ENCODE results near the gene GRB2. TPM values are rescaled to one million over a fixed set of nuclear protein-coding genes. Genes with fewer than 3 reads are reported as not detected.

The GRB2 gene
- total RNA-seq, 2 experiments from 2014 or later = 166 to 178 TPM

GRCh38 chr17:75397217-75397616 lies 8.3 kb downstream of the GRB2 start:
- POLR2A ChIA-PET = interaction anchor here (1.4 to 2.3 kb wide), 2 partner anchors 9 to 18 kb away, joined by 3 to 10 read pairs; partner anchors contain the start of gene GRB2
- CTCF ChIA-PET = interaction anchor here (1.0 to 7.6 kb wide), 11 partner anchors 8 to 127 kb away, joined by 3 to 69 read pairs (median 6); partner anchors contain the start of genes GRB2, MIF4GD and SLC25A19
- DNase-seq = no peak
- ATAC-seq = no peak
- Mint-ChIP-seq H3K36me3 (ENCODE audit: low read depth) (peaks cover 23% of the 10 kb centered on the region), H3K4me3 (no peak overlapping the region), H3K9me3 (ENCODE audit: insufficient read depth) (no peaks in the 10 kb centered on the region), H3K27ac (peak overlapping the region; percentile 21), H3K27me3 (ENCODE audit: low read depth) (no peaks in the 10 kb centered on the region), H3K4me1 (ENCODE audit: low read depth) (peaks cover 64% of the 10 kb centered on the region)

- peak overlapping the region; percentile 21 for H3K27ac Mint-ChIP-seq
- no peak for ATAC-seq
- no peak for DNase-seq
- H3K9me3 Mint-ChIP-seq (ENCODE audit: insufficient read depth) = no peaks in the 10 kb centered on the region
- ChIA-PET CTCF (interaction anchor here (1.0 to 7.6 kb wide), 11 partner anchors 8 to 126 kb away, joined by 3 to 69 read pairs (median 6); partner anchors contain the start of genes GRB2, MIF4GD and SLC25A19), POLR2A (interaction anchor here (0.7 to 2.3 kb wide), 4 partner anchors 9 to 53 kb away, joined by 3 to 10 read pairs (median 3); partner anchors contain the start of gene GRB2)
- H3K4me3 Mint-ChIP-seq = no peak overlapping the region
- peaks cover 63% of the 10 kb centered on the region for H3K4me1 Mint-ChIP-seq (ENCODE audit: low read depth)
- peaks cover 26% of the 10 kb centered on the region for H3K36me3 Mint-ChIP-seq (ENCODE audit: low read depth)
- H3K27me3 Mint-ChIP-seq (ENCODE audit: low read depth) = no peaks in the 10 kb centered on the region
These were observed 8.7 kb downstream of the GRB2 start for GRCh38 chr17:75396796-75397195.

GRCh38 chr17:75396025-75396424 lies 9.5 kb downstream of the GRB2 start:
- no peak overlapping the region for H3K27ac Mint-ChIP-seq
- ATAC-seq (no peak), DNase-seq (no peak)
- CTCF ChIA-PET = interaction anchor here (1.4 to 7.6 kb wide), 5 partner anchors 9 to 126 kb away, joined by 3 to 69 read pairs (median 25); partner anchors contain the start of genes GRB2 and MIF4GD
- H3K4me3 Mint-ChIP-seq = no peak overlapping the region
- POLR2A ChIA-PET = interaction anchor here (0.7 to 2.3 kb wide), 3 partner anchors 10 to 53 kb away, joined by 3 to 10 read pairs (median 3); partner anchors contain the start of gene GRB2
- H3K9me3 Mint-ChIP-seq (ENCODE audit: insufficient read depth) = no peaks in the 10 kb centered on the region
- peaks cover 29% of the 10 kb centered on the region for H3K36me3 Mint-ChIP-seq (ENCODE audit: low read depth)
- H3K4me1 Mint-ChIP-seq (ENCODE audit: low read depth) = peaks cover 59% of the 10 kb centered on the region
- no peaks in the 10 kb centered on the region for H3K27me3 Mint-ChIP-seq (ENCODE audit: low read depth)

- no peaks in the 10 kb centered on the region for H3K9me3 Mint-ChIP-seq (ENCODE audit: insufficient read depth)
- CTCF ChIA-PET = interaction anchor here (0.7 to 7.6 kb wide), 19 partner anchors 10 to 280 kb away, joined by 3 to 69 read pairs (median 6); partner anchors contain the start of genes GRB2, MIF4GD and SLC25A19
- POLR2A ChIA-PET = interaction anchor here (0.6 to 1.5 kb wide), 12 partner anchors 14 to 566 kb away, joined by 3 to 6 read pairs (median 4); partner anchors contain the start of genes GGA3, MRPS7 and SLC25A19
- ATAC-seq (peak; percentile 6), DNase-seq (no peak)
- peak overlapping the region; percentile 73 for H3K27ac Mint-ChIP-seq
- no peaks in the 10 kb centered on the region for H3K27me3 Mint-ChIP-seq (ENCODE audit: low read depth)
- H3K36me3 Mint-ChIP-seq (ENCODE audit: low read depth) = peaks cover 32% of the 10 kb centered on the region
- H3K4me1 Mint-ChIP-seq (ENCODE audit: low read depth) = peaks cover 62% of the 10 kb centered on the region
- peak overlapping the region; percentile 89 for H3K4me3 Mint-ChIP-seq
These were observed 11.1 kb downstream of the GRB2 start for GRCh38 chr17:75394332-75394918.

GRCh38 chr17:75393523-75394331 lies 11.8 kb downstream of the GRB2 start:
- H3K4me3 Mint-ChIP-seq = peak overlapping the region; percentile 89
- peaks cover 68% of the 10 kb centered on the region for H3K4me1 Mint-ChIP-seq (ENCODE audit: low read depth)
- DNase-seq (peak; percentile 89), ATAC-seq (peak; percentile 95)
- H3K27ac Mint-ChIP-seq = peak overlapping the region; percentile 73
- H3K27me3 Mint-ChIP-seq (ENCODE audit: low read depth) = no peaks in the 10 kb centered on the region
- CTCF ChIA-PET = interaction anchor here (0.6 to 7.6 kb wide), 18 partner anchors 9 to 131 kb away, joined by 3 to 69 read pairs (median 6); partner anchors contain the start of genes GRB2, MIF4GD and SLC25A19
- peaks cover 34% of the 10 kb centered on the region for H3K36me3 Mint-ChIP-seq (ENCODE audit: low read depth)
- POLR2A ChIA-PET = interaction anchor here (0.6 to 1.5 kb wide), 13 partner anchors 8 to 188 kb away, joined by 3 to 6 read pairs (median 4); partner anchors contain the start of genes GGA3, MRPS7 and SLC25A19
- H3K9me3 Mint-ChIP-seq (ENCODE audit: insufficient read depth) = no peaks in the 10 kb centered on the region

- DNase-seq (no peak), ATAC-seq (no peak)
- H3K4me1 Mint-ChIP-seq (ENCODE audit: low read depth) = peaks cover 70% of the 10 kb centered on the region
- H3K36me3 Mint-ChIP-seq (ENCODE audit: low read depth) = peaks cover 38% of the 10 kb centered on the region
- H3K4me3 Mint-ChIP-seq = peak overlapping the region; percentile 25
- POLR2A ChIA-PET = interaction anchor here (0.5 kb wide), 1 partner anchor 256 kb away, joined by 4 read pairs; no protein-coding TSS in a partner anchor
- peak overlapping the region; percentile 28 for H3K27ac Mint-ChIP-seq
- CTCF ChIA-PET = interaction anchor here (1.9 to 7.6 kb wide), 8 partner anchors 8 to 103 kb away, joined by 5 to 69 read pairs (median 14); partner anchors contain the start of genes GRB2 and SLC25A19
- no peaks in the 10 kb centered on the region for H3K27me3 Mint-ChIP-seq (ENCODE audit: low read depth)
- no peaks in the 10 kb centered on the region for H3K9me3 Mint-ChIP-seq (ENCODE audit: insufficient read depth)
These were observed 12.9 kb downstream of the GRB2 start for GRCh38 chr17:75392559-75392958.

- no peak overlapping the region for H3K4me3 Mint-ChIP-seq
These were observed 14.5 kb downstream of the GRB2 start for GRCh38 chr17:75390982-75391381.

GRCh38 chr17:75388476-75389030 lies 16.9 kb downstream of the GRB2 start:
- DNase-seq (no peak), ATAC-seq (no peak)
- Mint-ChIP-seq H3K36me3 (ENCODE audit: low read depth) (peaks cover 49% of the 10 kb centered on the region), H3K4me1 (ENCODE audit: low read depth) (peaks cover 42% of the 10 kb centered on the region), H3K9me3 (ENCODE audit: insufficient read depth) (no peaks in the 10 kb centered on the region), H3K4me3 (no peak overlapping the region), H3K27me3 (ENCODE audit: low read depth) (no peaks in the 10 kb centered on the region), H3K27ac (no peak overlapping the region)
- POLR2A ChIA-PET = no interaction called here
- CTCF ChIA-PET = no interaction called here

More at GRCh38 chr17:75390982-75391381, 14.5 kb downstream of the GRB2 start:
- Mint-ChIP-seq H3K36me3 (ENCODE audit: low read depth) (peaks cover 48% of the 10 kb centered on the region), H3K9me3 (ENCODE audit: insufficient read depth) (no peaks in the 10 kb centered on the region), H3K27me3 (ENCODE audit: low read depth) (no peaks in the 10 kb centered on the region), H3K4me1 (ENCODE audit: low read depth) (peaks cover 61% of the 10 kb centered on the region), H3K27ac (no peak overlapping the region)
- POLR2A ChIA-PET = no interaction called here
- ATAC-seq (no peak), DNase-seq (no peak)
- CTCF ChIA-PET = interaction anchor here (1.0 to 4.6 kb wide), 2 partner anchors 11 to 21 kb away, joined by 3 to 23 read pairs; no protein-coding TSS in a partner anchor

GRCh38 chr17:75387771-75388170 lies 17.7 kb downstream of the GRB2 start:
- peaks cover 42% of the 10 kb centered on the region for H3K36me3 Mint-ChIP-seq (ENCODE audit: low read depth)
- no peak overlapping the region for H3K4me3 Mint-ChIP-seq
- H3K27me3 Mint-ChIP-seq (ENCODE audit: low read depth) = no peaks in the 10 kb centered on the region
- no peak for ATAC-seq
- no peaks in the 10 kb centered on the region for H3K9me3 Mint-ChIP-seq (ENCODE audit: insufficient read depth)
- CTCF ChIA-PET = no interaction called here
- POLR2A ChIA-PET = interaction anchor here (0.7 kb wide), 1 partner anchor 107 kb away, joined by 4 read pairs; no protein-coding TSS in a partner anchor
- H3K27ac Mint-ChIP-seq = no peak overlapping the region
- peaks cover 36% of the 10 kb centered on the region for H3K4me1 Mint-ChIP-seq (ENCODE audit: low read depth)
- DNase-seq = no peak

- no peaks in the 10 kb centered on the region for H3K27me3 Mint-ChIP-seq (ENCODE audit: low read depth)
- ATAC-seq (no peak), DNase-seq (no peak)
- peaks cover 28% of the 10 kb centered on the region for H3K4me1 Mint-ChIP-seq (ENCODE audit: low read depth)
- H3K36me3 Mint-ChIP-seq (ENCODE audit: low read depth) = peaks cover 35% of the 10 kb centered on the region
- H3K27ac Mint-ChIP-seq = peak overlapping the region; percentile 8
- H3K4me3 Mint-ChIP-seq = no peak overlapping the region
- ChIA-PET CTCF (interaction anchor here (2.1 kb wide), 1 partner anchor 64 kb away, joined by 9 read pairs; no protein-coding TSS in a partner anchor), POLR2A (no interaction called here)
- H3K9me3 Mint-ChIP-seq (ENCODE audit: insufficient read depth) = no peaks in the 10 kb centered on the region
These were observed 19.0 kb downstream of the GRB2 start for GRCh38 chr17:75386430-75386829.

GRCh38 chr17:75384751-75385150 lies 20.7 kb downstream of the GRB2 start:
- ATAC-seq (no peak), DNase-seq (no peak)
- Mint-ChIP-seq H3K27me3 (ENCODE audit: low read depth) (no peaks in the 10 kb centered on the region), H3K27ac (no peak overlapping the region), H3K4me3 (no peak overlapping the region), H3K4me1 (ENCODE audit: low read depth) (peaks cover 24% of the 10 kb centered on the region), H3K9me3 (ENCODE audit: insufficient read depth) (no peaks in the 10 kb centered on the region), H3K36me3 (ENCODE audit: low read depth) (peaks cover 27% of the 10 kb centered on the region)
- POLR2A ChIA-PET = no interaction called here
- CTCF ChIA-PET = interaction anchor here (0.9 to 1.8 kb wide), 2 partner anchors 9 to 48 kb away, joined by 4 to 5 read pairs; no protein-coding TSS in a partner anchor
